ENCODE results near the gene CMIP.

The CMIP gene

DNA sequence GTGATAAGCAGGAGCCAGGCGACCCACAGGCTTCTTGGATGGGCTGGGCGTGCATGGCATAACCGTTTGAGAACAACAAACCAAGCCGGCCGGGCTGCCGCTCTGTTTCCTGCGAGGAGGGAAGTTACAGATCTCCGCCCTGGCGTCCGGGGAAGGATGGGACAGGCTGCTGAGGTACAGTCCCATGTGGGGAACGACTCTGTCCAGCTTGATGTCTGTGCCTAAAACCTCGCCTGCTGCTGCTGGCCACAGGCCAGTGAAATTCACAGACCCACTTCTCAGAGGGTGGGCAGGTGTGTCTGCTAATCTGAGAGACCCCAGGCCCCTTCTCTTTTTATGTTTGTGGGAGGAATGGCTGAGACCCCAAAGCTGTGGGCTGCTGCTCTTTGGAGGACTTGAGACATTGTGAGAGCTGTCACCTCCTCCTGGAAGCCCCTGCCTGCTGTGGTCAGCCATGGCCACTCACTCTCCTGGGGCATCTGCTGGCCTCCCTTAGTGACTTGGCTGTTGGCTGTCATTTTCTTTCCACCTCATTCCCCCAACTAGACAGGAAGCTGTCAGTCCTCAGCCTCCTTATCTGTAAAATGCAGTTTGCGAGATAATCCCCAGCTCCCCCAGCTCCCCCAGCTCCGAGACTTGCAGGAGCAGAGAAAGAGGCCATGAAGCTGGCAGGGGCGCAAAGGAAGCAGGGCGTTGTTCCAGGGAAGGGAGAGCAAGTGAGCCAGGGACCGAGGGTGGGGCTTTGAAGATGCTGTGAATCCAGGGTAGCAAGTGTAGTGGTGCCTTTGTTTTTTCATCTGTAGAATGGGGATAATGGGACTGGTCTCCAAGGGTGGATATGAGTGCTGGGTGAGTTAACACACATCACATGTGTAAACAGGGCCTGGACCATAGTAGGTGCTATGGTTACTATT is 51.0 kb downstream of the CMIP start:
- DNase-seq (ENCODE audit: low read depth): no peak

DNA sequence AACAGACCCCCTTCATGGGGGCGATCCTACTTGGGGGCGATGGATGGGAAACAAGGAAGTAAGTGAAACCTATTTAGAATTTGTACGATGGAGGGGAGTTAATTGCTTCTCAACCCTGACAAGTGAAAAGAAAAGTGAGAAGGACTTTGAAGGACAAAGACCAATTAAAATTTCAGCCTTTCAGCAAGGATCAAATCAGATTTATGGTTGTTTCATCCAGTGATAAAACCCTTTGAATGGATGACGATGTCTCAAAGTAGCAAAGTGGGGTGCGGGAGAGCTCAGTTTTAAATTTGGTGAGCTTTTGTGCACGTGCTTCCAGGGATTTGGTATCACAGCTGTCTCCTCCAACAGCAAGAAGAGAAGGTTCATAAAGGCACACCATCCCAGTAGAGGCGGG is 51.7 kb downstream of the CMIP start:
- no peak for DNase-seq (ENCODE audit: low read depth)

GRCh38 chr16:81496742-81497141 is 52.1 kb downstream of the CMIP start:
- no peak for DNase-seq (ENCODE audit: low read depth)

DNA sequence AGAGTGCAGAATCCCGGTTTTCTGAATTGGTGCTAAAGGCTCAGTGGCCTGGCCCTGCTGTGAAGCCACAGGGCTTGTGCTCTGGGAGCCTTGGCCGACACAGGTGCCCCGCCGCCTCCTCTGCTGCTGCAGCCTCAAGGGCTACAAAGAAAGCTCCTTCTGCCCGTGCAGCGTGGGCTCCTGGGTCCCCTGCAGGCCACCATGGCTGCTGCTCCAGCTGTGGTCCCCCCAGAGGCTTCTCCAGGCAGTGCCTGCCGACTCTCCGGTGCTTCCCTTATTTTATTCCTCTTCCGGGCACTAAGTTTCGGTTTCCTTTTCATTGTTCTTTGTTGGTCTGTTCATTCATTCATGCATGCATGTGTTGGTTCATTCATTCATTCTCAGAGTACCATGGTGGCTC is 53.1 kb downstream of the CMIP start:
- no peak for DNase-seq (ENCODE audit: low read depth)

DNA sequence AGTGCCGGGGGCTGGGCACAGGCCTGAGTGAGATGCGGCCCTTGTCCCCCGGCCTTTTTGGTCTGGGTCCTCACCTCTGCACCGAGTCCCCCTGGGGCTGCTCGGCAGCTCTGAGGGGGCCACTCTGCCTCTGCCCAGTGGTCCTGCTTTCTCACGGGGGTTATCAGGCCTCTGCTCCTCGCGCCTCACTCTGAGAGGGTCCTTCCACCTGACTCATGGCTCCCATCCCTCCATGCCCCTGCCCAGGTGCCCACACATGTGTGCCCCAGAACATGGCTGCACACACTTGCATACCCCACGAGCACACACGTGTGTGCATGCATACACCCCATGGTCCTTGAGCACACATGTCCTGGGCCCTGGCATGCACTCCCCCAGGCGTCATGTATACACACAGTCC is 53.7 kb downstream of the CMIP start:
- DNase-seq (ENCODE audit: low read depth): no peak

DNA sequence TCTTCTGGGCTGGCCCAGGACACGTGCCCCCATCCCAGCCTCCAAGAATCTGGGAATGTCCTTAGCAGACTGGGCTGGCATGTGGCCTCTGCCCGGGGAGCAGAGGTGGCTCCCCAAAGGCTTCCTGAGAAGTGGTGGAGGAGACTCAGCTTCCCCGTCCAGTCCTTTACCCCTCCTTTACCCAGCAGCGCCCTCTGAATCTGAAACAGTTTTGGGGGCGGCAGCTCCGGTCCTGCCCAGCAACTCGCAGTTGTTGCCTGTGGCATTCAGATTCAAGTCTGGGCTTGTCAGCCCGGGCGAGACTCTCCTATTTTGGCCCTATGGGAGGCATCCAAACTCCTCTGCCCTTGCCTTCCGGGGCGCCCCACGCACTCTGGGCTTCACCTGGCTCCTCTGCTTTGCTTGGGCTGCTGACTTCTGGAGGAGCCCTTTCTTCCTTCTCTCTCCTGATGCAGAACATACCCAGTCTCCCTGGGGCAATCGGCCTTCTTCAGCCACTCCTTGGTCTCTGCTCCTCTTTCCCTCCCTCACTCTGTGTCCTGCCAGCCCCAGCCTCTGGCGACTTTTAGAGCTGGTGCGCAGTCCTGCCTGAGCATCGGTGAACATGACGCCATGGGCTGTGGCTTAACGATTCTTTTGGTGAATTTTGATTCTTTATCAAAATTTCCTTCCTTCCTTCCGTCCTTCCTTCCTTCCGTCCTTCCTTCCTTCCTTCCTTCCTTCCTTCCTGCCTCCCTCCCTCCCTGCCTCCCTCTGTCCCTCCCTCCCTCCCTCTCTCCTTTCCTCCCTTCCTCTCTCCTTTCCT is 55.2 kb downstream of the CMIP start:
- DNase-seq (ENCODE audit: low read depth): no peak

DNA sequence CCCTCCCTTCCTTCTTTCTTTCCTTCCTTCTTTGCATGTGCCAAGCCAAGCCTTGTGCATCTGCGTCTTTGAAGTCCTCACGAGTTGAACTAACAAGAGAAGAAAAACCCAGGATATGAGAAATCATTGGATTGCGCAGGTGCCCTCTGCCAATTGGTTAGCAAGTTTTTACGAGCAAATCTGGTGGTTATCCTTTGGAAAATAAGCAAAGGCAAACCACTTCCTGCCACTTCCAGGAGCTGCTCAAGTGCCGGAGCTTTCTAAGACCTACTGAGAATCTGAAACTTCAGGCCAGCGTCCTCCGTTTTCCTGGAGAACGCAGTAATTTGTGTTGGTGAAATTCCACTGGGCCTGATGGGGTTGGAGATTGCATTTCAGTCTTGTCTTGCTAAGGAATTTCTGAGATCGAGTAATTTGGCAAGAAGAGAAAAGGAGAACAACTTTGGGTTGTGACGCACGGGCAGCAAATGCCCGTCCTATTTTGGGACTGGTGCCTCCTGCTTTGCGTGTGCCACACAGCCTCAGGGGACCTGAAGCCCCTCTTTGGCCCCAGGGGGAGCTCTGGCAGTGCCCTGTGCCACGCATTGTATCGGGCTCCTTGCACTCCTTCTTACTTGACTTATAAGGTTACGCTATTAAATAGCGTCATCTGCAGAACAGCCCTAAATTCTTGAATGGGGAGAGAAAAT is 56.4 kb downstream of the CMIP start:
- DNase-seq (ENCODE audit: low read depth): no peak

DNA sequence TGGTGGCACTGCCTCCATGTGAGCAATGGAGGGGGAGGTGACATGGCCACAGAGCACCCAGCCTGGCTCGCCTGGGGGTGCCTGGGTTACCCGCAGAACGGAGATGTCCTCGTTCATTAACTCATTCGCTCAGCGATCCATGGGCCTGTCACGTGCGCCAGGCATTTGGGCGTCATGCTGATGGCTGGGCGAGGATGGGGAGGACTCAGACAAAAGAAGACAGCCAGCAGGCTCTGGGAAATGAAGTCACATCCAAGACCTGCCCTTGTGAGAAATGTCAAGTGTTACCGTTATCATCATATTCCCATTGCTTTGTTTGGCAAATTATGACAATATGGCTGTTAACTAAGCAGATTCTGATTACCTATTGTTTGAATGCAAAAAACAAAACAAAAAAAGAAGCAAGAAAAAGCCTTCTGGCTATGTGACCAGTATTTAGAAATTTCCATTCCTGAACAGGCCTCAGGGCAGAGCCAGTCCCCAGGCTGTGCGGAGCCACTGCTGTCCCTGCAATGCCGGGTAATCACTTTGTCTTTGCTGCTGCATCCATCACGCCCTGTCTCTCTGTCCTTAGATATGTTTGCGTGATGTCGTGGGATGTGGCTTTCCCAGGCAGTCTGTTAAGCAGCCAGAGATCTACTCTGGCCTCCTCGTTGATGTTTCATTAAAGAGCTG is 57.9 kb downstream of the CMIP start:
- DNase-seq (ENCODE audit: low read depth): no peak

GRCh38 chr16:81505011-81505661 is 60.5 kb downstream of the CMIP start:
- no peak for DNase-seq (ENCODE audit: low read depth)

DNA sequence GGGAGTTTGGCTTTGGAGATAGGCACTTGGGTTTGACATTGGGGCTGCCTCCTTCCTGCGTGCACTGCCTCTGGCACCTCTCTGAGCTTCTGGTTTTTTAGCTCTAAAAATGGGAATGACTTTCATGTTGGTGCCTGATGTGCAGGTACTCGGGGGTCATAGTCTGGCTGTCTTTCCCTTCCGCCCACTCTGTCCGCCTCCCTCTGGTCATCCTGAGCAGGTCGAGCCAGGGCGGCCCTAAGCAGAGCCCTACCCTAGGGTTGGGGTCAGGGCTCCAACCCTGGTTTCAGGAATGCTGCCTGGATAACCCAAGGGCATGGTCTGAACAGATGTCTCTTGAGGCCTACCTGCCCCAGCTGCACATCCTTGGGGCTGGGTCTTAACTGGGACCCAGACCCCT is 64.8 kb downstream of the CMIP start:
- no peak for DNase-seq (ENCODE audit: low read depth)

- DNase-seq (ENCODE audit: low read depth): no peak
These were observed 65.4 kb downstream of the CMIP start for GRCh38 chr16:81510016-81510415.

DNA sequence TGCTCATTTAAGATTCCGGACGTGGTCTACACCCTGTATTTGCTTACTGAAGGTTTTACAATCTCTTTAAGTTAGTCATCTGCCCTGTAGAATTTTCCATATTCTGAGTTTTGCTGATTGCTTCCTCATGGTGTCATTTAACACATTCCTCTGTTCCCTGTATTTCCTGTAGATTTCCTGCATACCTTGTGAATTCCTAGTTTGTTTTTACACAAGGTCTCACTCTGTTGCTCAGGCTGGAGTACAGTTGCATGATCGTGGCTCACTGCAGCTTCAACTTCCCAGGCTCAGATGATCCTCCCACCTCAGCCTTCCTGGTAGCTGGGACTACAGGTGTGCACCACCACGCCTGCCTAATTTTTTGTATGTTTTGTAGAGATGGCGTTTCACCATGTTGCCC is 66.8 kb downstream of the CMIP start:
- DNase-seq (ENCODE audit: low read depth): no peak

DNA sequence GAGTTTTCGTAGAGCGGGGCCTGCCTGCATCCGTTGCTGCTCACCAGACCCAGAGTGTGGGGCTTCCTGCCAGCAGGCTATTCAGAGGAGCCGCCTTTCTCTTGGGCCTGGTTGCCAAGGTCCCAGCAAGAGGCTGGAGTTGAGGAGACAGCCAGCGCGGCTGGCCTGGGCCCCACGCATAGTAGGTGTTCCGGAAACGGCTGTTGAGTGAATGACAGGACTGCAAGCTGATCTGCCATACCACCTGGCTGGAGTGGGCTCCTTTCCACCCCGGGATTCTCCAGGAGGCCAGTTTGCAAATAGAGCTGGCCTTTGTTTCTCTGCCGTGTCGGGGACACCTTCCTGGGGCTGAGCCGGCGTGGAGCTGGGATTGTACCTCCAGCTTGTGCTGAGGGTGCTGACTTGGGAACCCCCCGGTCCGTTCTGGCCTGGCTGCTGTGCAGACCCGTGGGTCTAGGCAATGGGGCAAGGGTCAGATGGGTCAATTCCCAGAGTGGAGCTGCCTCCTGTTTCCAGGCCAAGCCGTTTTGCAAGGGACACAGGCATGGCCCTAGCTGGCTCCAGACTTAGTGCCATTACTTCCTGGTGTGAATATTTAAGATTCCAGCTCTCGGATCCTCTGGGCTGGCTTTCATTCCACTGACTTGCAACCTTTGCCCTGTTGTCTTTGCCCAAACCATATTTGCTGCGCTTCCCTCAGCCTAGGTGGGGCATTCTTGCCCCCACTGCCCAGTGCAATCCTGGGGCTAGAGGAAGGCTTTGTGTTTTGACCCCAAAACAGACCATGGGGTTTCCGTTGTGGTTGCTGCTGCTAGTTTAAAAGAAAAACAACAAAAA is 68.8 kb downstream of the CMIP start:
- DNase-seq (ENCODE audit: low read depth): no peak

- DNase-seq (ENCODE audit: low read depth): no peak
These were observed 69.5 kb downstream of the CMIP start for GRCh38 chr16:81514041-81514559.

DNA sequence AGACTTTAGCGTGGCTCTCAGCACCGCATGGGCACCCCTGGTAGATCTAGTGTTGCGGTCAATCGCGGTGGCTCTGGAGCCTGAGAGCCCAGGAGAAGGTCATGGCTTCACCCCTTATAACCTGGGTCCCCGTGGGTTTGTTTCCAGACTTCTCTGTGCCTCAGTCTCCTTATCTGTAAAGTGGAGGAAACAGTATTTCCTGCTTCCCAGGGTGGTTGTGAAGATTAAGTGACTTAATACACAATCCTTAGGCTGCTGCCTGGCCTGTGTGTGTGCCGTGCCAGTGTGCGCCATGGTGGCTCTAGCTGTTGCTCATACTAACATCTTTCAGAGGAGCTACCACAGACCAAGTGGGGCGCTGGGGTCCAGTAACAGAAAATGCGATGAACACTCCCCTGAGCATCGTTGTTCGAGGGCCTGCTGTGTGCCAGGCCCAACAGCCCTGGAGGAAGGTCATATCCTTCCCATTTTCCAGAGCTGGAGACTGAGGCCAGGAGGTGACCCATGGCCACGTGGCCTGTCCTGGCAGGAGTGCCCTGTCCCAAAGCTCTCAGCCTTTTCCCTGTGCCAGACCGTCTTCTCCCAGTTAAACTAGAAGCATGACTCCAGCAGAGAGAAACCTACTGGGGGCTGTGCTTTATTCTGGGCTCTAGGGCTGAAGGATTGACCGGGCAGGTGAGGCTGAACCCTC is 70.1 kb downstream of the CMIP start:
- no peak for DNase-seq (ENCODE audit: low read depth)

DNA sequence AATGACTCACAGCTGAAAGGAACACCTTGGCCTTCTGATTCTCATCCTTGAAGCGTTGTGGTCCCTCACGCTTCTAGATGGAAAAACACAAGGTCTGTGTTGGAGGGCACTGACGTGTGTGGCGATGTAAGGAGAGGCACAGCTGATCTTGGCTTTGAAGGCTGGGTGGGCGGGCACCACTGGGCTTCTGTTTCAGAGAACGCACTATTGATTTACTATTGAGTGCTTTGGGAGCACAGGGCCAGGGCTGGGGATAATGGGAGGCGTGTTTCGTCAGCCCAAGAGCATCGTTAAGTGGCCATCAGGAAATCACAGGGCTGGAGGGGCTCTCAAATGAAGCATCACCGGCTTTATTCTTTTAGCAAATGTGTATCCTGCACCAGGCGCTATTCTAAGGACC is 70.7 kb downstream of the CMIP start:
- no peak for DNase-seq (ENCODE audit: low read depth)

- DNase-seq (ENCODE audit: low read depth): no peak
These were observed 71.1 kb downstream of the CMIP start for GRCh38 chr16:81515721-81516120.

DNA sequence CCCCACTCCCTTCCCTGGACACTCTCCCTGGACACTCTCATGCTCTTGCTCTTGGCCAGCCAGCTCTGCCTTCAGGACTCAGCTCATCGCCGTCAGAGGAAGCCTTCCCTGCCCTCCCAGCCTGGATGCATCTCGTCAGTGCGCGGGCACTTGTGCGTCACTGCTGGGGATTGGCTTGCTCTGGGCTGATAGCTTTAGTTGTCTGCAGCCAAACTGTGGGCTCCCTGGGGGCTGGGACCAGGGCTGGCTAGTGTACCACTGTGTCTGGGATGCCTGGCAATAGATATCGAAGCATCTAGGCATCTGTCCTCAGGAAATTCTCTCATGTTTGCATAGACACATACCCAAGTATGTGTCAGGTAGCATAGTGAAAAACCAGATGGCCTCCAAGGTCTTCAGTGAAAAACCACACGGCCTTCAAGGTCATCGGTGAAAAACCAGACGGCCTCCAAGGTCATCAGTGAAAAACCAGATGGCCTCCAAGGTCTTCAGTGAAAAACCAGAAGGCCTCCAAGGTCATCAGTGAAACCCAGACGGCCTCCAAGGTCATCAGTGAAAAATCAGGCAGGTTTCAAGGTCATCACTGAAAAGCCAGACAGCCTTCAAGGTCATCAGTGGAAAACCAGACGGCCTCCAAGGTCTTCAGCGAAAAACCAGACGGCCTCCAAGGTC is 72.0 kb downstream of the CMIP start:
- no peak for DNase-seq (ENCODE audit: low read depth)

DNA sequence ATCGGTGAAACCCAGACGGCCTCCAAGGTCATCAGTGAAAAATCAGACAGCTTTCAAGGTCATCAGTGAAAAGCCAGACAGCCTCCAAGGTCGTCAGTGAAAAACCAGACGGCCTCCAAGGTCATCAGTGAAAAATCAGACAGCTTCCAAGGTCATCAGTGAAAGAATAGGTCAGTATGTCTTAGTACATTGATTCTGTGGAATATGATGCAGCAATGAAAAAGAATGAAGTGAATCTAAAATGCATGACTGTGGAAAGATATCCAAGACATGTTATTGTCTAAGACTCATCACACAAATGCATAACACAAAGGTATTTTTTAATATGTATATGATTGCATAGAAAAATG is 72.5 kb downstream of the CMIP start:
- DNase-seq (ENCODE audit: low read depth): no peak
